ENCODE data around the gene ST14.
"Not testable (repeated sequence)": the region's sequence is repeated elsewhere in the genome, so short reads cannot be mapped to it uniquely, and the experiment has no call there.

Gene ST14

DNA sequence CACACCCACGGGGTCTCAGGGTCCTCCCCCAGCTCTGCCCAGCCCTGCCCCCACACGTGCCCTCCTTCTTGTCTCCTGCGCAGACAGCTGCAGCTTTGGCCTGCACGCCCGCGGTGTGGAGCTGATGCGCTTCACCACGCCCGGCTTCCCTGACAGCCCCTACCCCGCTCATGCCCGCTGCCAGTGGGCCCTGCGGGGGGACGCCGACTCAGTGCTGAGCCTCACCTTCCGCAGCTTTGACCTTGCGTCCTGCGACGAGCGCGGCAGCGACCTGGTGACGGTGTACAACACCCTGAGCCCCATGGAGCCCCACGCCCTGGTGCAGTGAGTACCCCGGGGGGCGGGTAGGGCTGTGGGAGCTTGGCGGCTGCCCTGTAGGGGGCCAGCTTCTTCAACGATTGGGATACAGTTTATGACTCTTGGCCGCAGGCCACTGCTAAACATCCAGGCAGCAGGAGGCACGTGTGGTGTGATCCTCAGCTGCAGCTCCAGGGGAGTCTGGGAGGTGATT lies 30.8 kb downstream of the ST14 start:
- DNase-seq = no peak

DNA sequence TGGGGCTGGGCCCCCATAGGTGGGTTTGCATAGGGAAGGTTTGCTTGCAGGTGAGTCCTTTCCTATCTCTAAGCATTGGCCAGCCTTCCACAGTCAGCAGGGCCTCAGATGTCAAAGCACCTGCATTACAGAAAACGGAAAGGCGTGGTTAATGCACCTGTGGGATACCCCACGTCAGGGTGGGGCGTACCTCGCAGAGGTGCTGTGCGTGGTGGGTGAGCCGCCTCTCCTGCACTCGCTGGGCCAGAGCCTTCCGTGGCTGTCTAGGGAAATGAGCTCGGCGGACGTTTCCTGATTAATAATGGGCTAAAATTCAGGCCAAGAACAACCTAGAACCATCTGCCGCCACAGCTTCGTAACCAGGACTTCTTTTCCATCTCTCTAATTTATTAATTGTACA lies 32.3 kb downstream of the ST14 start:
- DNase-seq = no peak

DNA sequence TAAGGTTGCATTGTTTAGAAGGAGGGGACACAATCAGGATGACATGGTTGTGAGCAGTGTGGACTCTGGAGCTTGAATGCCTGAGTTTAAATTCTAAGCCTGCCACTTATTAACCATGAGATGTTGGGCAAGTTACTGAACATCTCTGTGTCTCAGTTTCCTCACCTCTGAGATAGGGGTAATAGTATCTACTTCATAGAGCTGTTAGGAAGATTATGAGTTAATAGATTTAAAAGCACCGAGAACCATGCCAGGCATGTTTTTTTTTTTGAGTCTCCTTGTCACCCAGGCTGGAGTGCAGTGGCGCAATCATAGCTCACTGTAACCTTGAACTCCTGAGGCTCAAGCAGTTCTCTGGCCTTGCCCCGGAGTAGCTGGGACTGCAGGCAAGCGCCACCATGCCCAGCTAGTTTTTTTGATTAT lies 33.3 kb downstream of the ST14 start:
- no peak for DNase-seq

DNA sequence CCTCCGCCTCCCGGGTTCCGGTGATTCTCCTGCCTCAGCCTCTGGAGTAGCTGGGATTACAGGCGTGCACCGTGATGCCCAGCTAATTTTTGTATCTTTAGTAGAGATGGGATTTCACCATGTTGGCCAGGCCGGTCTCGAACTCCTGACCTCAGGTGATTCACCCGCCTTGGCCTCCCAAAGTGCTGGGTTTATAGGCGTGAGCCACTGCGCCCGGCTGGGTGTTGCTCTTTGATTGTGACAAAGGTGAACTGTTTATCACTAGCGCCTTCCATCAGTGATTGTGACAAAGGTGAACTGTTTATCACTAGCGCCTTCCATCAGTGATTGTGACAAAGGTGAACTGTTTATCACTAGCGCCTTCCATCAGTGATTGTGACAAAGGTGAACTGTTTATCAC lies 34.0 kb downstream of the ST14 start:
- not testable (repeated sequence) for DNase-seq

DNA sequence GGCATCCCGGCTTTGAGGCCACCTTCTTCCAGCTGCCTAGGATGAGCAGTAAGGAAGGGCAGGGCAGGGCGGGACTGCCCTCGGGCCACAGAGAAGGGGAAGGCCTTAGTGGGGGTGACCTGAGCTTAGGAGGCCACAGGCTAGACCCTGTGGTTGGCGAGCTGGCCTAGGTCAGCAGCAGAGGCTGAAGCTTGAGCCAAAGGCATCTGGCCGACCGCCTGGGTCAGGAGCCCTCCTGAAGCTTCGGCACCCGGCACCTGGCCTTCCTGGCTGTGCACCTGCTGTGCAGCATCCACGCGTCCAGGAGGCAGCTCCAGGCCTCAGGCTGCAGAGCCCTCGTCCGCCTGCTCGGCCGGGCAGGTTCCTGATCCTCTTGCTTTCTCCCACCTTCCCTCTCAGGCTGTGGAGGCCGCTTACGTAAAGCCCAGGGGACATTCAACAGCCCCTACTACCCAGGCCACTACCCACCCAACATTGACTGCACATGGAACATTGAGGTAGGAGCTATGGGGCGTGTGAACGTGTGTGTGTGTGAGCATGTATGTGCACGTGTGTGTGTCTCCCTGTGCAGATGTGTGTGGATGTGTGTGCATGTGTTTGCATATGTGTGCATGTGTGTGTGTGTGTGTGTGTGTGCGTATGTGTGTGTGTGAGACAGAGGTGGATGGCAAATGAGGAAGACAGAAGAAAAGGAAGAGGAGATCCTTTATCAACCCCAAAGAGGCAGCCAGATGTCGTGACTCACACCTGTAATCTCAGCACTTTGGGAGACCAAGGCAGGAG lies 34.9 kb downstream of the ST14 start:
- DNase-seq = no peak

DNA sequence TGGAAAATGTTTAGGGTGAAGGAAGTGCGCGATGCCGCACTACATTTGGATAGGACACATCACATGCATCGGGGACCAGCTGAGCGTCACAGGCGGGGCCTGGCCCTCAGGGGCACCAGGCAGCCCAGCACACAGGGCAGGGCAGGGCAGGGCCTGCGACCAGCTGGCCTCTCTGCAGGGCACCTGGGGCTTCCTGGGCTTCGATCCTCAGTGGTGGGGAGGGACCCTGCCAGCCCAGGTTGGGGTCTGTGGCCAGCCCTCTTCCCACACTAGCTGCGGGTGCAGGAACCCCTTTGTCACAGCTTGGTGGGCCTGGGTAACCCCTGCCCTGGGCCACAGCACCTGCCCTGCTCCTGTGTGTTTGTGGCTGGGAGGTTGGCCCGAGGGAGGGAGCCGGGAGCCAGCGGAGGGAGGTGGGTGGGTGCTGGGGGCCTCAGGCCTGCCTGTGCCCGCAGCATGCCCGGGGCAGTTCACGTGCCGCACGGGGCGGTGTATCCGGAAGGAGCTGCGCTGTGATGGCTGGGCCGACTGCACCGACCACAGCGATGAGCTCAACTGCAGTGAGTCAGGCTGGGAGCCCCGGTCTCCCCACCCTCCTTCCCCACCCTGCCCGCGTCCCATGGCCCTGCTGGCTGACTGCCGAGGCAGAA lies 37.9 kb downstream of the ST14 start:
- no peak for DNase-seq

DNA sequence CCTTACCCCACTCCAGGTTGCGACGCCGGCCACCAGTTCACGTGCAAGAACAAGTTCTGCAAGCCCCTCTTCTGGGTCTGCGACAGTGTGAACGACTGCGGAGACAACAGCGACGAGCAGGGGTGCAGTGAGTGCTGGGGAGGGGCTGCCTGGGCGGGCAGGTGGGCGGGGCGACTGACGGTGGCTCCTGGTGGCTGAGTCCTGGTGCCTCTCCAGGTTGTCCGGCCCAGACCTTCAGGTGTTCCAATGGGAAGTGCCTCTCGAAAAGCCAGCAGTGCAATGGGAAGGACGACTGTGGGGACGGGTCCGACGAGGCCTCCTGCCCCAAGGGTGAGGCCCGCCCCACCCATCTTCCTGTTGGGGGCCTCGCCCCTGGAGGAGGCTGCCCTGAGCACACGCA lies 38.7 kb downstream of the ST14 start:
- DNase-seq = no peak

DNA sequence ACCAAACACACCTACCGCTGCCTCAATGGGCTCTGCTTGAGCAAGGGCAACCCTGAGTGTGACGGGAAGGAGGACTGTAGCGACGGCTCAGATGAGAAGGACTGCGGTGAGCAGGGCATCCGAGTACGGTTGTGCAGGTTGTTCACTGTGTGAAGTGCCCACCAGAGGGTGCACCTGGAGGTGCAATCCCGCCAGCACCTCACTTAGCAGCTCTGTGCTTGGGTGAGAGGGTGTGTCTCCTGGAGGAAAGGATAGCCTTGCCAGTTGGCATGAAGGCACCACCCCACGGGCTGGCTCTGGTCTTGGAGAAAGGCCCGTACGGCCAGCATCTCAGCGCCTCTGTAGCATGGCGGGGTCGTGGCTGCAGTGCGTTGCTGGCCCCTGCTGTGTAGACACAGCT lies 39.4 kb downstream of the ST14 start:
- no peak for DNase-seq

DNA sequence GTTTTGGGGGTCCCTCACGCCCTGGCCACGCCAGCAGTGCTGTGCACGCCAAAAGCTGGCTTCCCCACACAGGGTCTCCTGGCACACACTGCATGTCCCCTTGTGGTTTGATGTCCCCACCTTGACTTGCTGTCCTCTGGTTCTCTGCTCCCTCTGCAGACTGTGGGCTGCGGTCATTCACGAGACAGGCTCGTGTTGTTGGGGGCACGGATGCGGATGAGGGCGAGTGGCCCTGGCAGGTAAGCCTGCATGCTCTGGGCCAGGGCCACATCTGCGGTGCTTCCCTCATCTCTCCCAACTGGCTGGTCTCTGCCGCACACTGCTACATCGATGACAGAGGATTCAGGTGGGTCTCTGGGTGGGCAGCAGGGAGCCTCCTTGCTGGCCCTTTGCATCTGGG lies 40.2 kb downstream of the ST14 start:
- DNase-seq = no peak

DNA sequence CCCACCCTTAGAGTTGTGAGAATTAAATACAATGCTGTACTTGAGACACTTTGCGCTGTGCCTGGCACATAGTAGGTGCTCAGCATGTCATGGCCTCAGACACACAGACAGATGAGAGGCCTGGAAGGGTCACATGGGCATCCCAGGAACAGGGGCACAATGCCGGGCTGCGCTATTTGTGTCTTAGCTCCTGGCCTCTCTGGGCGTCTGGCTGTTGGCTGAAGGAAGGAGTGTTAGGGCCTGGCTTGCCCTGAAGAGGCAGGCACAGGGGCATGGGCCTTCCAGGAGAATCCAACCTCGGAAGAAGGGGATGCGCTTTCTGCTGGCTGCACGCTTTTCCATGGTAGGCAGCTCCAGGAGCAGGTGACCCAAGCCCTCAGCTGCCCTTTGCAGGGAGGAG lies 41.4 kb downstream of the ST14 start:
- DNase-seq = no peak

DNA sequence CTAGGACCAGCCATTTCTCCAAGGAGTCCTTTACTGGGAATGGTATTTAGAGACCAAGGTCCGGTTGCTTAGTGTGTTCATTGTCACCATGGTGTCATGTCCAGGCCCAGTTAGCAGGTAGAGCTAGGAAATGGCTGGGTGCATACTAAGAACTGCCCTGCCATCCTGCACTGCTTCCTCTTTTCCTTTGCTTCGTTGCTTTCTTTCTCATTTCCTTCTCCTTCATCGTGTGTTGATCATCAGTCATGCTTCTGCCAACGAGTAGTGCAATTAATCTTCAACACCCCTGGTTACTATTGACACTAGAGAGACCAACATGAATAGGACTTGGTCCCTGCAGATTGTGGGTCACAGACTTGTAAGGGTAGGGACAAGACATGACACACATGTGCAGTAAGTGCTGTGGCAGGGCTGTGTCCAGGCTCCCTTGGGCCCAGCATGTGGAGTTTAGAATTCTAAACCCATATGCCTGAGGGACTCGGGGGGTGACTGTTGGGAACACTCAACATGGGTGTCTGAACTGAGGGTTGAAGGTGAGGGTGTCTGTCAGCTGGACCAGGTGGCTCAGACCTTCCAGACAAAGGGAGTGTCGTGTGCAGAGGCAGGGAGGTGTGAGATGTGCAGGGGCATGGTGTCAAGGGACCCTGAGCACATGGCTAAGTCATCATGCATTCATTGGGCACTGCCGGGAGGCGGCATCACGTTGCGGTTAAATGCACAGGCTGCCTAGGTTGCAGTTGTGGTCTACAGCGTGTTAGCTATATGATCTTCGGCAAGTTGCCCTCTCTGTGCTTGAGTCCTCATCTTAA lies 42.6 kb downstream of the ST14 start:
- no peak for DNase-seq

DNA sequence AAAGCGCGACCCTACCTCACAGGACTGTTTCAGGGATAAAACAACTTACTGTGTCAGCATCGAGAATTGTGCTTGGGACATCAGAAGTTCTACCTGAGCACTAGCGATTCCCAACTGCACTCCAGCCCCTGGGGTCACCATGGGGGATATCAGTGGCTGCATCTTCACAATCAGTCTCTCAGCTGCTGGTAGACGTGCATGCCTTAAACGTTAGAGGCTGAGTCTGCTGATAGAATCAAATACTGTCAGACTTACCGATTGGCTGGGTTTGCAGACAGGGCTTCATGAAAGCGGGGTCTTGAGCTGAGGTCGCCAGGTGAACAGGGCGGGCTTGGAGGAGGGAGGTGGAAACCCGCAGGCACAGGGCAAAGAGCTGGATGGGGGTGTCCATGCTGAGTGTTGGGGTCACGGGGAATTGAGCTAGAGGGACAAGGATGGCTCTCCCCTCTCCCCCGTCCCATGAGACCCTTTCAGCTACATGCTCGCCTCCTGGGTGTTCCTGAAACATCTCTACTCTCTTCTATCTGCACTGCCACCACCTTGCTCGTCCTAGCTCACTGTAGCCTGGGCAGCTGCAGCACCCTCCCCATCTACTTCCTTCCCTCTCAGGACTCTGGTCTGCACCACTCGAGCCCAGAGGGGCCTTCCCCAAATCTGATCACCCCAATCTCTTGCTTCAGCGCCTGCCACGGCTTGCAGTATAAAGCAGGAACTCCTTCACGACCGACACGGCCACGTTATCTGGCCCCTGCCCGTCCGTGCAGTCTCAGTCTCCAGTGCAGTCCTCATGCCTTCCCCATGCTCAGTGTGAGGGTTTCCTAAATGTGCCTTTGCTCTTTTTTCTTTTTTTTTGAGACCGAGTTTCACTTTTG lies 43.5 kb downstream of the ST14 start:
- no peak for DNase-seq

DNA sequence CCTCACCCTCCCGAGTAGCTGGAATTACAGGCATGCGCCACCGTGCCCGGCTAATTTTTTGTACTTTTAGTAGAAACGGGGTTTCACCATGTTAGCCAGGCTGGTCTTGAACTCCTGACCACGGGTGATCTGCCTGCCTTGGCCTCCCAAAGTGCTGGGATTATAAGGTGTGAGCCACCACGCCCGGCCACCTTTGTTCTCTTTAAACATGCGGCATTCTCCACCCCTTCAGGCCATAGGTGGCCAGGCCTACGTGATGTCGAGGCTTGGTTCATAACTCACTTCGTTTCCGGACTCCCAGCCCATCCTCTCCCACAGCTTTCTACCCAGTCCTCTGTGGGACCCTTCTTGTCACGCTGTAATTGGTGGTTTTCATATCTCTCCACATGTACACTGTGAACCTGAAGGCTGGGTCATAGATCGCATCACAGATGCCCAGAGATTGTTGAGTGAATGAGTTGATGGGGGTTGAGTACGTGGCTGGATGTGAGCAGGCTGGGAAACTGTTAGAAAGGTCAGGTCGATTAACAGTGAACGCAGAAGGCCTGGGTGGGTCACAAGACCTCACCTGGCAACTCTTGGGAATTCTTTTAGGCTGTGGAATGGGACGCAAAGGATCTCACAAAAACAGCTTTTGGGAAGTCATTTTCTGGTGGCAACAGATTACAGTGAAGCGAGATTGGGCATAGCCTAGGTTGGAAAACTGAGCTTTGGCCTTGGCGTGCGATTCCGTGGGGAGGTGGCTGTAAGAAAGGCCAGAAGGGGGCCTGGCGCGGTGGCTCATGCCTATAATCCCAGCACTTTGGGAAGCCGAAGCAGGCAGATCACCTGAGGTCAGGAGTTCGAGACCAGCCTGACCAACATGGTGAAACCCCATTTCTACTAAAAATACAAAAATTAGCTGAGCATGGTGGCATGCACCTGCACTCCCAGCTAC lies 44.5 kb downstream of the ST14 start:
- no peak for DNase-seq

DNA sequence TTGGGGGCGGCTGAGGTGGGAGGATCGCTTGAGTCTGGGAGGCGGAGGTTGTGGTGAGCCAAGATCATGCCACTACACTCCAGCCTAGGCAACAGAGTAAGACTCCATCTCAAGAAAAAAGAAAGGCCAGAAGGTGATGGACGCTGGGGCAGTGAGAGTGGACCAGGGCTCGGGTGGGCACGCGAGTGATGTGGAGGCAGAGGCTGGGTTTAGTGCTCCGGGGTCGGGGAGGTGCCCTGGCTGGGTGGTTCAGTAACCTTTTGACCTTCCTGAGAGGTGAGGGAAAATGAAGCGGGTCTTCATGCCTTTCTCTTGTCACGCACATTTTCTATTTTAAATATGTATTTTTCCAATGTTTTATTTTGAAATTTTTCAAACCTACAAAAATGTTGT lies 45.1 kb downstream of the ST14 start:
- no peak for DNase-seq

DNA sequence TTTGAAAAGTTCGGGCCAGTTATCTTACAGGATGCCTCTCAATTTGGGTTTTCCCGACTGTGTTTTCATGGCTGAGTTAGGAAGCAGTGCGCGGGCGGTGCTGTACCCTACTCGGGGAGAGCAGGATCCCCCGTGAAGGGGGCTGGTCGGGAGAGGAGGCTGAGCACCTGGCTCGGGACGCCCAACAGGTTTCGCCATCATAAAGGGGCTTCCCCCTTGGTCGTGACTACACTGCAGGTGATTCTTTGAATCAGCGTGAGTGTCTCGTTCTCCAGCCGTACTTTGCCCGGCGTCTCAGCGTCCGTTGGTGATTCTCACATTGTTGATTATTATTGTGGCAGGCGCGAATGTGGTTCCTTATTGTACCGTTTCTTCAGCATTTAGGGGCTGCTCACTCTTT lies 46.6 kb downstream of the ST14 start:
- DNase-seq = no peak

DNA sequence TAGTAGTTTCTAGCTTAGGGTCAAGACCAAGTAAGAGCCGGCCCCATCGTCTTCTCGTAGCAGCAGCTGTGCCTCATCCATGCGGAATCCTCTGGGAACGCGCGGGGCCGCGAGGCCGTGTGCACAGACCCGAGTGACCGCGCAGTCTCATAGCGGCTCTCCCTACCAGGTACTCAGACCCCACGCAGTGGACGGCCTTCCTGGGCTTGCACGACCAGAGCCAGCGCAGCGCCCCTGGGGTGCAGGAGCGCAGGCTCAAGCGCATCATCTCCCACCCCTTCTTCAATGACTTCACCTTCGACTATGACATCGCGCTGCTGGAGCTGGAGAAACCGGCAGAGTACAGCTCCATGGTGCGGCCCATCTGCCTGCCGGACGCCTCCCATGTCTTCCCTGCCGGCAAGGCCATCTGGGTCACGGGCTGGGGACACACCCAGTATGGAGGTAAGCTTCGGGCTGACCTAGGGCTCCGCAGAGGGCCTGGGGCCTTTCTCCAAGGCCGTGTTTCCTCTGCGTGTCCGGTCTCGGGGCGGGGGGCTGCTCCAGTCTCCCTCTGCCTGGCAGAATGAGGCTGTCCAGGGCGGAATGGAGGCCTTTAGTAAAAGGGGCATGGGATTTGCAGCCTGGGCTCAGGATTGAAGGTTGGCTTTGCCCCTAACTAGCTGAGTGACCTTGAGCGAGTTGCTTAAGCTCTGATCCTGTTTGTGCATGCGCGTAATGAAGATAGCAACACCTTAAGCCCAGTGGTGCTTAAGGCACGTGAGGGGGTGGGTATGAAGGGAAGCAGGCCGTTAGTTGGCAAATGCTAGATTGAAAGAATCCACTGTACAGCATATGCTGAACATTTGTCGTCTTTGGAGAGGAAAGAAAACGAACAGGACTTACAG lies 48.9 kb downstream of the ST14 start:
- DNase-seq = no peak

DNA sequence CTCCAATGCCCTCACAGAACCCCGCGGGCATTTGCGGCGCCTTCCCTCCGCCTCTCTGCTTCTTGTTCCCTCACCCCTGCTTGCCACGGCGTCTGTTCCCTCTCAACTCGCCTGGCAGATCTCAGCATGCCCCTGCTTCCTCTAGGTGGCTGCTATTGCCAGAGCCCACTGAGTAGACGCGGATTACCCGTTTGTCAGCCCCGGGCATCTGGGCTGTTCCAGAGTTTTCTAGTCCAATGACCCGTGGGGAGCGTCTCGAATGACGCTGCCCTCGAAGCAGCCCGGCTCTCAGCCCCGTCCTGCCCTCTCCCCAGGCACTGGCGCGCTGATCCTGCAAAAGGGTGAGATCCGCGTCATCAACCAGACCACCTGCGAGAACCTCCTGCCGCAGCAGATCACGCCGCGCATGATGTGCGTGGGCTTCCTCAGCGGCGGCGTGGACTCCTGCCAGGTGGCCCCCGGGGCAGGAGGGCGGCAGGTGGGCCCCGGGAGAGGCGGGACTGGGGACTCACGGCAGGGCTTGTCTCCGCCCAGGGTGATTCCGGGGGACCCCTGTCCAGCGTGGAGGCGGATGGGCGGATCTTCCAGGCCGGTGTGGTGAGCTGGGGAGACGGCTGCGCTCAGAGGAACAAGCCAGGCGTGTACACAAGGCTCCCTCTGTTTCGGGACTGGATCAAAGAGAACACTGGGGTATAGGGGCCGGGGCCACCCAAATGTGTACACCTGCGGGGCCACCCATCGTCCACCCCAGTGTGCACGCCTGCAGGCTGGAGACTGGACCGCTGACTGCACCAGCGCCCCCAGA lies 49.7 kb downstream of the ST14 start:
- DNase-seq = no peak

DNA sequence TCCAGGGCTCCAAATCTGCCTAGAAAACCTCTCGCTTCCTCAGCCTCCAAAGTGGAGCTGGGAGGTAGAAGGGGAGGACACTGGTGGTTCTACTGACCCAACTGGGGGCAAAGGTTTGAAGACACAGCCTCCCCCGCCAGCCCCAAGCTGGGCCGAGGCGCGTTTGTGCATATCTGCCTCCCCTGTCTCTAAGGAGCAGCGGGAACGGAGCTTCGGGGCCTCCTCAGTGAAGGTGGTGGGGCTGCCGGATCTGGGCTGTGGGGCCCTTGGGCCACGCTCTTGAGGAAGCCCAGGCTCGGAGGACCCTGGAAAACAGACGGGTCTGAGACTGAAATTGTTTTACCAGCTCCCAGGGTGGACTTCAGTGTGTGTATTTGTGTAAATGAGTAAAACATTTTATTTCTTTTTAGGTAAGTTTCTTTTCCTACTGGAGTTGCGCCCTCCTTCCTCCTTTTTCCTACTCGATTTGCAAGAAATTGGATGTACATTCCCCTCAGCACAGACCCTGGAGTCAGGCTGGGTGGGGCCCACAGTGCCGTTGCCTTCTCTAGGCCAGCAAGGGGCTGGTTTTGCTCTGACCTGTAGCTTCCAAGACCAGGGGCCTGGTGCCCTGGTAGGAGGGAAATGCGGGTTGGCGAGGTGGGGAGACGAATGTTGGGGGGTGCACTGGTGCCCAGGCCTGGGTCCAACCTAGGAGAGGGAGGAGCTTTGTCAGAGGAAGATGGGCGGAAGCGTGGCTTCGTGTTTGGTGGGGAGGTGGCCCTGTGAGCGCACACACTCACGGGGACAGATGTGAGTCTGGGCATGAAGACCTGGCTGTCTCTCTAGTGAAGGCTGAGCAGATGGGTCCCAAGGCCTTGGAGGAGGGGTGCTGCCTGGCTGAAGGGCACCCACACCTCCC lies 50.6 kb downstream of the ST14 start:
- no peak for DNase-seq

DNA sequence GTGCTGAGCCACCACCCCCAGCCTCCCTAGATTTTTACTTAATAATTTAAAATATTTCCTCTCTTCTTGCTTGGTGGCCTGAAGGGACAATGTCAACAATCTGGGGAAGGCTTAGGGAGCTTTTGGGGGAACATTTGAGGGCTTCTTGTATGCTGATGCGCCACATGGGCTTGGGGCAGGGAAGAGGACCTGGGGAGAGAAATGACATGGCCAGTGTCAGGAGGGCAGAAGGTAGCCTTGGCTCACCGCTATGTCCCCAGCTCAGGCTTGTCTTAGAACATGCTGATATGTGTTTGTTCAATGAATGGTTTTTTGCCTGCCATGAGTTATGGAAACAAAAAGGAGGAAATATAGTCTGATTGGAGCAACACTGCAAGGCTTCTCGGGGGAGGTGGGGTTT lies 51.6 kb downstream of the ST14 start:
- DNase-seq = no peak

Data from NCI-H2029 treated with DMSO at 0.1 percent for 48 hours (cell line).